Lung microvascular endothelial cell (primary cell): ENCODE results near the gene TXNL4A. TPM values are rescaled to one million over a fixed set of nuclear protein-coding genes. Genes with fewer than 3 reads are reported as not detected.
"Not testable (repeated sequence)": the region's sequence is repeated elsewhere in the genome, so short reads cannot be mapped to it uniquely, and the experiment has no call there.

Experiments
- DNase-seq, 2 donors: peaks; one replicate each; pipeline versions ENCODE4 v3.0.0 to v3.0.0-alpha.2; 2010; ENCODE audit warnings: low read depth in 2 of 2
- total RNA-seq: library from RNA; depleted of rRNA; stranded (reverse); fragments of >200 nt; gene quantifications from 2 replicates; pipeline ENCODE4 v1.2.1, GENCODE V29; 2014

TXNL4A gene
- total RNA-seq, 1 donor from 2014 or later: 34.7 TPM

- DNase-seq: peak; percentile 44 to 65
Measured at GRCh38 chr18:79964330-79965118, 23.8 kb downstream of the TXNL4A start, which contains the start of gene HSBP1L1. HSBP1L1 (plus strand) TSS chr18:79964643; CDS start chr18:79964736, 93 bp downstream.

- no peak for DNase-seq
Measured at GRCh38 chr18:79963658-79964329, 24.6 kb downstream of the TXNL4A start.

GRCh38 chr18:79962835-79963657, 25.3 kb downstream of the TXNL4A start:
- no peak for DNase-seq

GRCh38 chr18:79962311-79962710, 26.1 kb downstream of the TXNL4A start:
- no peak for DNase-seq

- DNase-seq: no peak
Measured at GRCh38 chr18:79961527-79962291, 26.7 kb downstream of the TXNL4A start.

- no peak for DNase-seq
Measured at GRCh38 chr18:79960921-79961526, 27.3 kb downstream of the TXNL4A start.

- not testable (repeated sequence) for DNase-seq
Measured at GRCh38 chr18:79960161-79960801, 28.1 kb downstream of the TXNL4A start.

- DNase-seq: no peak
Measured at GRCh38 chr18:79958981-79959380, 29.4 kb downstream of the TXNL4A start.

- DNase-seq: no peak
Measured at GRCh38 chr18:79956276-79956675, 32.1 kb downstream of the TXNL4A start.

GRCh38 chr18:79955302-79956075, 32.9 kb downstream of the TXNL4A start:
- DNase-seq: no peak

GRCh38 chr18:79954791-79955190, 33.6 kb downstream of the TXNL4A start:
- DNase-seq: no peak

- DNase-seq: no peak
Measured at GRCh38 chr18:79953971-79954651, 34.3 kb downstream of the TXNL4A start.

GRCh38 chr18:79952996-79953559, 35.3 kb downstream of the TXNL4A start:
- no peak for DNase-seq

- DNase-seq: no peak
Measured at GRCh38 chr18:79952456-79952995, 35.8 kb downstream of the TXNL4A start.

- peak; percentile 87 to 92 for DNase-seq
Measured at GRCh38 chr18:79951545-79952455, 36.6 kb downstream of the TXNL4A start, which contains the start of gene SLC66A2. SLC66A2 (minus strand) TSS chr18:79951653; CDS start chr18:79950926, 727 bp downstream.

GRCh38 chr18:79950515-79951341, 37.6 kb downstream of the TXNL4A start:
- DNase-seq: peak; percentile 43 to 54
